NB4 (cell line): Measurements from ENCODE around the gene VDAC2.
"Not testable (repeated sequence)": the region's sequence is repeated elsewhere in the genome, so short reads cannot be mapped to it uniquely, and the experiment has no call there.

Experiments used
- POLR2A ChIP-seq: IDR thresholded peaks from 2 replicates; pipeline ENCODE4 v1.6.1; 2011; ENCODE audit warnings: mild to moderate bottlenecking; ENCODE audit not compliant: insufficient read length; ENCODE audit errors: extremely low read depth
- TF ChIP-seq, protein P1 (sequence below): IDR thresholded peaks from one replicate; pipeline ENCODE4 v1.5.1; 2012; ENCODE audit warnings: low read depth, low read length

DNA sequence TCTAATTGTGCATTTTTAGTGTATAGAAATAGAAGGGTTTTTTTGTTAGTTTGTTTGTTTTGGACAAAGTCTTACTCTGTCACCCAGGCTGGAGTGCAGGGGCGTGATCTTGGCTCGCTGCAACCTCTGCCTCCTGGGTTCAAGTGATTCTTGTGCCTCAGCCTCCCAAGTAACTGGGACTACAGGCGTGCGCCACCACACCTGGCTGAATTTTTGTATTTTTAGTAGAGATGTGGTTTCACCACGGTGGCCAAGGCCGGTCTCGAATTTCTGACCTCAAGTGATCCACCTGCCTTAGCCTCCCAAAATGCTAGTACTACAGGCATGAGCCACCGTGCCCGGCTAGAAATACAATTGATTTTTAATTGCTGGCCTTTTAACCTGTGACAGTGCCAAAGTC is 22.1 kb upstream of the VDAC2 start:
- TF ChIP-seq, protein P1, sequence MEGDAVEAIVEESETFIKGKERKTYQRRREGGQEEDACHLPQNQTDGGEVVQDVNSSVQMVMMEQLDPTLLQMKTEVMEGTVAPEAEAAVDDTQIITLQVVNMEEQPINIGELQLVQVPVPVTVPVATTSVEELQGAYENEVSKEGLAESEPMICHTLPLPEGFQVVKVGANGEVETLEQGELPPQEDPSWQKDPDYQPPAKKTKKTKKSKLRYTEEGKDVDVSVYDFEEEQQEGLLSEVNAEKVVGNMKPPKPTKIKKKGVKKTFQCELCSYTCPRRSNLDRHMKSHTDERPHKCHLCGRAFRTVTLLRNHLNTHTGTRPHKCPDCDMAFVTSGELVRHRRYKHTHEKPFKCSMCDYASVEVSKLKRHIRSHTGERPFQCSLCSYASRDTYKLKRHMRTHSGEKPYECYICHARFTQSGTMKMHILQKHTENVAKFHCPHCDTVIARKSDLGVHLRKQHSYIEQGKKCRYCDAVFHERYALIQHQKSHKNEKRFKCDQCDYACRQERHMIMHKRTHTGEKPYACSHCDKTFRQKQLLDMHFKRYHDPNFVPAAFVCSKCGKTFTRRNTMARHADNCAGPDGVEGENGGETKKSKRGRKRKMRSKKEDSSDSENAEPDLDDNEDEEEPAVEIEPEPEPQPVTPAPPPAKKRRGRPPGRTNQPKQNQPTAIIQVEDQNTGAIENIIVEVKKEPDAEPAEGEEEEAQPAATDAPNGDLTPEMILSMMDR, result not testable (repeated sequence)
- TF ChIP-seq POLR2A, result not testable (repeated sequence)
